Measurements from ENCODE around the gene FAM3B.

Gene FAM3B

GRCh38 chr21:41319273-41319672 is 2.7 kb downstream of the FAM3B start:
- no peak for DNase-seq (ENCODE audit: low spot score)

- no peak for DNase-seq (ENCODE audit: low spot score)
Observed at GRCh38 chr21:41321211-41321907, 4.8 kb downstream of the FAM3B start.

DNA sequence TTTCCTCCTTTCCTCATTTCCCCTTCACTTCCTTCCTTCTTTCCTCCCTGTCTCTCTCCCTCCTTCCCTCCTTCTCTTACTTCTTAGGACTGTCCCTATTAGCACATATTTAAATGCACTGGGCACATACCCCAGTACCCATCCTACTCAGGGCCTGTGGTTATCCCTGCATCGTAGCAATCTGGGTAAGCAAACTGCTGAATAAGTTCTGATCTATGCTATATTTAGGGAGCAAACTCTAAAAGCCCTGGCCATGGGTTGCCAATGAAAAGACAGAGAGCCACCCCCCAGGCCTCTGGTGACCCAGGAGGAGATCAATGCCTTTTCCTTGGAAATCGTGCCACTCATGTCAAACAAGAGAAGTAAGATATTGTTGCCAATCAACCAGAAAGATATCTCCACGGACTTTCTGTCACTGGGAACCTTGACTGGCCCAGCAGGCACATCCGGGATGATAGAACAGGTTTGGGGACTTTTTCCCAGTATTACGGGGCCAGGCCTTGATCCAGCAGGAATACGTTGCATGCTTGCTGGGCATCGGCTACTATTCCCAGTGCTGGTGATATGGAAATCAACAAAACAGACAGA is 5.4 kb downstream of the FAM3B start:
- no peak for DNase-seq (ENCODE audit: low spot score)

GRCh38 chr21:41322496-41323382 is 6.1 kb downstream of the FAM3B start:
- no peak for DNase-seq (ENCODE audit: low spot score)

- DNase-seq (ENCODE audit: low spot score) = no peak
Observed at GRCh38 chr21:41325138-41325912, 8.7 kb downstream of the FAM3B start.

DNA sequence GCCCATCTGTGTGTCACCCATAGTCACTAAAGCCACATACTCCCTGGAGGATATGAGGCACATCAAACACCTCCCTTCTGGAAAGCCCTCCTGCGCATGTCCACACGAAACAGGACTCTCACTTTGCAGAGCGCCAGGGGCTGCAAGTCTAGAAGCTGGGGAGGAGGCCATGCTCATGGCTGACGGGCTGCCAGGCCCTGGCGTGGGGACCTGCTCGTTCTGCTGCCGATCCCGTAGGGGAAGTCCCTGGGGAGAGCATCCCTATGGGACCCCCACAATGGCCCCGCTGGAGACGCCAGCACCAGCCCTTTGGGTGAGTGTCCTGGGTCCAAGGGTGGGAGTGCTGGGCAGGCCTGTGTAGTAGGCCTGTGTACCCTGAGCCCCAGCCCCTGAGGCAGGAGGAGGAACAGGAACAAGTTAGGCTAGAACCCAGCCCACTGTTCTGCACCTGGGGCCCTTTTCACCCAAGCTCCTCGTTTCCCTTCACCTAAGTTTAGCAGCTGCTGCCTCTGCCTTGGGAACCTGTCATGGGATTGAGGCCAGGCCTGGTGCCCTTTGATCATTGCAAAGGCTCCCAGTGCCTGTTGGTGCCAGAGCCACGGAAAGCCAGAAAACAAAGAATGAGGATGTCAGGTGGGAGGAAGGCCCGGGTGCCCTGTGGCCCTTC is 9.9 kb downstream of the FAM3B start:
- no peak for DNase-seq (ENCODE audit: low spot score)

DNA sequence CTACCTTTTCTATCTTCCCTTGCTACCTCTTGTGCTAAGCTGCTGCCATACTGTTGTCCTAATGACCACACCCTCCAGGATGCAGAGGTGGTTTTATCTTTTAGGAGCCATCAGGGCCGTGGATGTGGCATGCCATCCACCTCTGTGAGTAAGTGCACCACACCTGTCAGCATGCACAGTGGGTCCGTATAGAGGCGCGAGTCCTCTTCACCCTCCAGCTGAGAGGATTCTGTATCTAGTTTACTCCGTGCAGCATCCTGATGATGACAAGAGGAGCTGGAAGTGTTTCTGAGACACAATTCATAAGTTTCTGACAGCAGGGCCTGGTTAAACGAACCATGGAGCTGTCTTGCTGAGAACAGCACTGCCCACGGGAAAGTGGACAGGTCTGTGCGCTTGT is 11.2 kb downstream of the FAM3B start:
- DNase-seq (ENCODE audit: low spot score) = no peak

- DNase-seq (ENCODE audit: low spot score) = no peak
Observed at GRCh38 chr21:41328660-41329607, 12.3 kb downstream of the FAM3B start.

GRCh38 chr21:41333752-41334151 is 17.2 kb downstream of the FAM3B start:
- DNase-seq (ENCODE audit: low spot score) = no peak

- no peak for DNase-seq (ENCODE audit: low spot score)
Observed at GRCh38 chr21:41337515-41337914, 20.9 kb downstream of the FAM3B start.

DNA sequence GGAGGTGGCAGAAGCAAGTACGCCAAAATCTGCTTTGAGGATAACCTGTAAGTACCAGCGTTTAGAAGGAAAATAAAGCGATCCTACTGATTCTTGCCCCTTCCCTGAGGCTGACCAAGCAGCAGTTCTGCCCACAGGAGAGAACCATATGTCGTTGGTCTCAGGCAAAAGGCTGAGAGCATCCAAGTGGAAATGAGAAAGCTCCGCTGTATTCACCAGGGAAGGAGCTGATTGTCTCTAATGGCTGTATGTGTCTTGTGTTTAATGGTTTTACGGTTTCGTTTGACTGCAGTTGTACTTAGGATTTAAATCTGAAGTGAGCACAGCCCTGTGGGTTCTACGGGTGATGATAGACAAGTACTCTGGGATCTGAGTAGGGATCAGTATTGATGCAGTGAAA is 21.9 kb downstream of the FAM3B start:
- no peak for DNase-seq (ENCODE audit: low spot score)

DNA sequence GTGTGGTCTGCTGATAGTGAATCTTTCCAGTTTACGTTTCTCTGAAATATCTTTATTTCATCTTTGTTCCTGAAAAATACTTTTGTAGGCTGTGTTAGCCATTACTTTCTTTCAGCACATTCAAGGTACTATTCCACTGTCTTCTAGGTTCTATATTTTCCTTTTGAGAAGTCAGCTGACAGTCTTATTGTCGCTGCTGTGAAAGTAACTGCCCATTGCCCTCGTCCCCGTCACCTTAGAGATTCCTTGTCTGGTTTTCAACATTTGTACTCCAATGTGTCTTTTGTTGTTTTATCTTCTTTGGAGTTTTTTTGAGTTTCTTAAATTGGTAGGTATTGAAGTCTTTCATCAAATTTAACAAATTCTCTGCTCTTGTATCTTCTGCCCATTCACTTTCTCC is 25.4 kb downstream of the FAM3B start:
- DNase-seq (ENCODE audit: low spot score) = no peak

DNA sequence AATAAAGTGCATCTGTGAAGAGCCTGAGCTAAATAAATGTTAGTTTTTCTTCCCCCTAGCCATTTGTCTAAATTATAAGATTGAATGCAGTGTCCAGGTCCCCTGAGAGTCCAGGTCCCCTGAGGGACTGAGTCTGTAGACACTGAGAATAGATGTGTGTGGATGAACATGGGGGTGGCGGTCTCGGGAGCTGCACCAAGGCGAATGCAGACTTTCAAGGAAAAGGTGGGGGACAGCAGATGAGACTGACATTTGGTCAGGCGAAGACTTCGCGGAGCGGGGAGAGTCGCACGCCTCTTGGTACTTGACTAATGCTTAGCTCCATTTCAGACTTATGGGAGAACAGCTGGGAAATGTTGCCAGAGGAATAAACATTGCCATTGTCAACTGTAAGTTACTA is 27.5 kb downstream of the FAM3B start:
- DNase-seq (ENCODE audit: low spot score) = no peak

DNA sequence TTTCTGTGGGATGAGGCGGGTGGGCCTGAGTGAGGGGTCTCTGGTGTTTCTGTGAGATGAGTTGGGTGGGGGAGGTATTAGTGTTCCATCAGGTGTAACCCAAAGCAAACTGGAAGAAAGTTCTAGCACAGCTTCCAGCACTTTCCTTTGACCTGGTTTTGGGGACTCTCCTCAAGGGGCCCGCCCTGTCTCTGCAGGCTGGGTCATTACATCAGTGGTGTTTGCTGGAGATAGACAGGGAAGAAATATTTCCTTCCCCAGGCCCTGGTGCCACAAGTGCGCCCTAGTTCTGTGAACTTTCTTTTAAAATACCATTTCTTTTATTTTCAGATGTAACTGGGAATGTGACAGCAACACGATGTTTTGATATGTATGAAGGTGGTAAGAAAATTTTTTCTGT is 28.8 kb downstream of the FAM3B start:
- no peak for DNase-seq (ENCODE audit: low spot score)

GRCh38 chr21:41345934-41346685 is 29.5 kb downstream of the FAM3B start:
- no peak for DNase-seq (ENCODE audit: low spot score)

GRCh38 chr21:41346758-41347157 is 30.2 kb downstream of the FAM3B start:
- DNase-seq (ENCODE audit: low spot score) = no peak

- DNase-seq (ENCODE audit: low spot score) = no peak
Observed at GRCh38 chr21:41348434-41348833, 31.8 kb downstream of the FAM3B start.

- DNase-seq (ENCODE audit: low spot score) = no peak
Observed at GRCh38 chr21:41349126-41349525, 32.5 kb downstream of the FAM3B start.

DNA sequence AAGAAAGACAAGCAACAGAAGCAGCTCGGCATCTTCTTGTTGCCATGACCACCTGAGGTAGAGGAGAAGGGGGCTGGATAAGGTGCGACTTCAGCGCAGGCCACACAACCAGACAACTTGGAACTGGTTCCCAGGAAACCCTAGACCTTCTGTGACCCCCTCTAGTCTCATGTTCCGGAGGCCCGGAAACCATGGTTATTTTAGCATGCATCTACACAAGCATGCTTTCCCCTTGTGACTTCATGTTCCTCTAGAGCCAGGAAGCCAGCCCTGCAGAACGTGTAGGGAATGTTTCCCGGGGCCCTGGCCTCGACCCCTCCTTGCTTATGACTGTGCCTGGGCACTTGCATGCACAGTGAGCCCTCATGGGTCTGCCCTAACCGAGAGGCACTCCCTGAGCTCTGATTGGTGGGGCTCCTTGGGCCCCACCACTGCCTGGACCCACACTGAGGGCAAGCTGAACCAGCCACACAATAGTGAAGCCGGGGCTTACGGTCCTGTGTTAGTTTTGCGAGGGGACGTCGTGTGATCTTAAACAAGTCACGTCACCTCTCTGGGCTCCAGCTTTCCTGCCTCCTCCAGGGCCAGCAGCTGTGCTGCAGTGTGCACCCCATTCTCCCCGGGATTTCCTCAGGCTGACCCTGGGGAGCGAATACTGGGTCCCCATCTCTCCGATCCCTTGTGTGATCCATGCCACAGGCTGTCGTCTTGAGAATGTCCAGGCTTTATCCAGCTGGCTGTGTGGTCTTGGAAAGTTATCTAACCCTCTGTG is 33.2 kb downstream of the FAM3B start:
- DNase-seq (ENCODE audit: low spot score) = no peak

All from D341Med (cell line).